GM21447 (cell line): ENCODE results near the gene PRKACA.
A peak's percentile ranks its signal among the peaks of the same experiment; 100 is the strongest.

Experiments
- ATAC-seq: cut with Tn5 transposase; IDR thresholded peaks from one replicate; pipeline ENCODE4 v1.9.1; 2021; ENCODE audit not compliant: unreplicated experiment

Gene PRKACA

GRCh38 chr19:14118165-14119051 lies 846 bp upstream of the PRKACA start:
- ATAC-seq: peak; percentile 20

GRCh38 chr19:14116918-14117578 lies 514 bp downstream of the PRKACA start:
- ATAC-seq: no peak

GRCh38 chr19:14116525-14116917 lies 1.0 kb downstream of the PRKACA start:
- no peak for ATAC-seq

GRCh38 chr19:14115756-14116155 lies 1.8 kb downstream of the PRKACA start:
- no peak for ATAC-seq

GRCh38 chr19:14114854-14115253 lies 2.7 kb downstream of the PRKACA start:
- ATAC-seq: no peak

GRCh38 chr19:14114439-14114838 lies 3.1 kb downstream of the PRKACA start:
- no peak for ATAC-seq

GRCh38 chr19:14113762-14114414 lies 3.7 kb downstream of the PRKACA start:
- no peak for ATAC-seq

- ATAC-seq: no peak
Measured at GRCh38 chr19:14112809-14113385, 4.7 kb downstream of the PRKACA start.

GRCh38 chr19:14112051-14112808 lies 5.3 kb downstream of the PRKACA start:
- no peak for ATAC-seq

GRCh38 chr19:14111486-14111885 lies 6.1 kb downstream of the PRKACA start:
- no peak for ATAC-seq

GRCh38 chr19:14110650-14111049 lies 6.9 kb downstream of the PRKACA start:
- ATAC-seq: no peak

- ATAC-seq: no peak
Measured at GRCh38 chr19:14107581-14108461, 9.7 kb downstream of the PRKACA start.

- ATAC-seq: no peak
Measured at GRCh38 chr19:14106840-14107239, 10.7 kb downstream of the PRKACA start.

- no peak for ATAC-seq
Measured at GRCh38 chr19:14105680-14106079, 11.9 kb downstream of the PRKACA start.

- no peak for ATAC-seq
Measured at GRCh38 chr19:14103310-14103709, 14.3 kb downstream of the PRKACA start.

- no peak for ATAC-seq
Measured at GRCh38 chr19:14102756-14103155, 14.8 kb downstream of the PRKACA start.

- no peak for ATAC-seq
Measured at GRCh38 chr19:14102102-14102696, 15.4 kb downstream of the PRKACA start.

GRCh38 chr19:14101003-14101545 lies 16.5 kb downstream of the PRKACA start:
- no peak for ATAC-seq

- ATAC-seq: no peak
Measured at GRCh38 chr19:14097532-14098151, 19.9 kb downstream of the PRKACA start.
